Measurements from ENCODE around the gene IER2.

The IER2 gene

DNA sequence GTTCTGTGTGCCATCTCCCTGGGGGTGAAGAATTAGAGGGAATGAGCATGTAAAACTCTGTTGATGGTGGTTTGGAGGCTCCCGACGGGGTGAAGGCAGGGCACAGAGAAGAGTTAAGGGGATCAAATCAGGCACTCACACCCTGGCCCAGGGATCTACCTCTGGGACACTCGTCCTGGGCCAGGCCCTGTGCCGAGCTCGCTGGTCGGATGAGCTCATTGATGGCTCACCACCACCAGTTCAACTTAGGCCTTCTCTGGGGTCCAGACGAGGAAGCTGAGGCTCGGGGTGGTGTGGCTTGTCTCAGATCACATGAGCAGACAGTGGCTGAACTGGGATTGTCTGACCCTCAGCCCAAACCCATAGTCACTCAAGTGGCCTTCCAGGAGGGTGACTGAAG is 30.6 kb upstream of the IER2 start:
- no peak for DNase-seq

DNA sequence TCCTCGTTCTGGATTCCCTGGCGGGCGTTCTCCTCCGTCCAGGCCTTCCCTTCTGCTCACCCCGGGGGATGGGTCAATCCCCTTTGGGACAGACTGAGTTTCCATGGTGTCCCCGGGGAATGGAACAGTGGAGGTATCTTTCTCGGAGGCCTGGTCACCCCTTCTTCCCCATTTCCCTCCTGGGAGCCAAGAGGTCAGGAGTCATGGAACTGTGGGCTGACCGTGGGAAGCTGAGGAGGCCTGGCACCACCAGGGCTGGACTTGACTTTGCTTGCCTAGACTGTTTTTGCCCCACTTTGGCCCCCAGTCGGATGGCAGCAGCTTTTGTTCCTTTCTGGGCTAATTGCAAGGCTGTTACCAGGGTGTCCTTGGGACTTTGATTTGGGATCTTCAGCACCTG is 30.2 kb upstream of the IER2 start:
- DNase-seq, result no peak

DNA sequence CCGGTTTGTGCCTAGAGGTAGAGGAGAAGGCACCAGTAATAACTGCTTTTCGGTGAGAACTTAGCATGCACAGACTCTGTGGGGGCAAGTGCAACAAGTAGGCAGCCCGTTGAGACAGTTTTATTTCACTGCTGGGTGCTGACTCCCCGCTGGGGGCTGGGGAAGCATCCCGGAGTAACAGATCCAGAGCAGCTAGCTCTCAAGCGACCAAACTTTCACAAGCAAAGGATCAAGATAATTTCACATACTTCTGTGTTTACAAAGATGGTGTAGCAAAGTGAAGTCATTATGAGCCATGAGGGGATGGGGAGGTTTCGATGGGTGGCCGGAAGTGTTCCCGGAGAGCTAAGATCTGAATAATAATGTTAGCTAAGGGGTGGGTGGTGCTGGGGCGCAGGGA is 29.4 kb upstream of the IER2 start:
- no peak for DNase-seq

- DNase-seq, result no peak
Observed at GRCh38 chr19:13121551-13122274, 28.5 kb upstream of the IER2 start.

DNA sequence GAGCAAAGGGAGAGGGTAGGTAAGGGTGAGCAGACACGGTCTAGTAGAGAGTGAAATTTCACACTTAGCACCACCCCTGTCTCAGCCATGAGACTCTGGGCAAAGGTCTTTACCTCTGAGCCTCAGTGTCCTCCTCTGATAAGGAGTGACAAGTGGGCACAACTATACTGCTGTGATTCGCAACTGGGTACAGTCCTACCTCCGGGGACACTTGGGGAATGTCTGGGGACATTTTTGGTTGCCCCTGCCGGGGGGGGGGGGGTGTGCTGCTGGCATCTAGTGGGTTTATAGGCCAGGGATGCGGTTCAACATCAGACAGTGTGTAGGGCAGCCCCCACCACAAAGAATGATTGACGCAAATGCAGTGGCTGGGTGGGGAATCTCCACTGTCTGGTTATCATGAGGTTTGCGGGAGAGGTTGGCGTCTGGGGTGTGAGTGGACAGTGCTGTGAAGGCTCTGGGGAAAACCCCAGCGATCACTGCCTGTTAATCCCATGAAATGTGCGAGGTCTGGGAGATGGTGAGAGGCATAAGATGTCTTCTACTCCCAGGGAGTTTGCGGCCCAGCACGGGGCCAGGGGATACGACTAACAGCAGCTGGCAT is 27.8 kb upstream of the IER2 start:
- DNase-seq, result no peak

GRCh38 chr19:13122980-13123957 is 26.9 kb upstream of the IER2 start:
- no peak for DNase-seq

GRCh38 chr19:13127051-13127450 is 23.2 kb upstream of the IER2 start:
- no peak for DNase-seq

- no peak for DNase-seq
Observed at GRCh38 chr19:13127811-13128575, 22.2 kb upstream of the IER2 start.

- no peak for DNase-seq
Observed at GRCh38 chr19:13128583-13128982, 21.6 kb upstream of the IER2 start.

- no peak for DNase-seq
Observed at GRCh38 chr19:13129384-13129783, 20.8 kb upstream of the IER2 start.

- no peak for DNase-seq
Observed at GRCh38 chr19:13130886-13131490, 19.2 kb upstream of the IER2 start.

GRCh38 chr19:13132471-13133180 is 17.6 kb upstream of the IER2 start:
- DNase-seq, result peak; percentile 76

DNA sequence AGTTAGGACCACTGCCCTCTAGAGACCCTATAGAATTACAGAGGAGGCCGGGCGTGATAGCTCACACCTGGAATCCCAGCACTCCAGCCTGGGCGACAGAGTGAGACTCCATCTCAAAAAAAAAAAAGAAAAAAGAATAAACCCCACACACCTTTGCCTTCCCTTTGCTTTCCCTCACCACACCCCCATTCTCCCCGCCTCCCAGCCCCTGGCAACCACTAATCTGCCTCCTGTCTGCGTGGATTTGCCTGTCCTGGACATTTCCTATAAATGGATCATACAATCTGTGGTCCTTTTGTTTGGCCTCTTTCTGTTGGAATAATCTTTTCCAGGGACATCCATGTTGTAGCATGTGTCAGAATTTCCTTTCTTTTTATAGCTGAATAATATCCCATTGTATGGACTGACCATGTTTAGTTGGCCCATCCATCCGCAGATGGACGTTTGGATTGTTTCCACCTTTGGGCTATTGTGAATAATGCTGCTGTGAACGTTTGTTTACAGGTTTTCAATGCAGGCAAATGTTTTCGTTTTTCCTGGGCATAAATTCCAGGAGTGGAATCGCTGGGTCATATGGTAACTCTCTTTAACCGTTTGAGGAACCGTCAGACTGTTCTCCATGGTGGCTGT is 16.9 kb upstream of the IER2 start:
- no peak for DNase-seq

DNA sequence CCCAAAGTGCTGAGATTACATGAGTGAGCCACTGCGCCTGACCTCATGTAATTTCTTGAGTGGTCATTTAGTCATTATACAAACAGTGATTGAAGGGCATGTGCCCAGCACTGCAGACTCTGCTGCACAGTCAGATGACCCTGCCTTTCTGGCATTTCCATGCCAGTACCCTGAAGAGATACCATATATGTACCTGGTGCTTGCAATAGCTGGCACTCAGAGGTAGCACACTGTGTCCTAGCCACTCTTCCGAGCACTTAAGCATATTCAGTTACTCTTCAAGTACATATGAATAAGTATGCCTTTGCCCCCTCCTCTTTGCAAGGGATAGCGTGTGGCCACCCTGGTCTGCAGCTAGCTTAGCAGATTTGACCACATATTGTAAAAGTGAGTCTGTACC is 15.6 kb upstream of the IER2 start:
- no peak for DNase-seq

GRCh38 chr19:13135068-13136062 is 14.8 kb upstream of the IER2 start:
- DNase-seq, result no peak

DNA sequence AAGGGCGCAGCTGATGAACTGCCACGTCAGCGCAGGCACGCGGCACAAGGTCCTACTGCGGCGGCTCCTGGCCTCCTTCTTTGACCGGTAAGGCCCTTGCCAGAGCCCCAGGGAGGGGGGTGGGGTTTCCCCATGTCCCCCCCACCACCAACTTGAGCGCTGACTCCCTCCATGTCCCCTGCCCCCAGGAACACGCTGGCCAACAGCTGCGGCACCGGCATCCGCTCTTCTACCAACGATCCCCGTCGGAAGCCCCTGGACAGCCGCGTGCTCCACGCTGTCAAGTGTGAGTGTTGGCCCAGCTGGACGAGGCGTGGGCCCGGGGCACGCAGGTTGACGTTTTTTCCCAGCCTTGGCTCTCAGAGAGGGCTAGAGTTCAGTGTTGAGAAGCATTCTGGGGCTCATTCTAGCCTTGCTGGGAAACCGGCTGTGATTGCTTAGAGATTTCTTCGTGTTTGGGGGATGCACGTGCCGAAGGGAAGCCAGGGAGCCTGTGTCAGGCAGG is 12.9 kb upstream of the IER2 start:
- DNase-seq, result no peak

DNA sequence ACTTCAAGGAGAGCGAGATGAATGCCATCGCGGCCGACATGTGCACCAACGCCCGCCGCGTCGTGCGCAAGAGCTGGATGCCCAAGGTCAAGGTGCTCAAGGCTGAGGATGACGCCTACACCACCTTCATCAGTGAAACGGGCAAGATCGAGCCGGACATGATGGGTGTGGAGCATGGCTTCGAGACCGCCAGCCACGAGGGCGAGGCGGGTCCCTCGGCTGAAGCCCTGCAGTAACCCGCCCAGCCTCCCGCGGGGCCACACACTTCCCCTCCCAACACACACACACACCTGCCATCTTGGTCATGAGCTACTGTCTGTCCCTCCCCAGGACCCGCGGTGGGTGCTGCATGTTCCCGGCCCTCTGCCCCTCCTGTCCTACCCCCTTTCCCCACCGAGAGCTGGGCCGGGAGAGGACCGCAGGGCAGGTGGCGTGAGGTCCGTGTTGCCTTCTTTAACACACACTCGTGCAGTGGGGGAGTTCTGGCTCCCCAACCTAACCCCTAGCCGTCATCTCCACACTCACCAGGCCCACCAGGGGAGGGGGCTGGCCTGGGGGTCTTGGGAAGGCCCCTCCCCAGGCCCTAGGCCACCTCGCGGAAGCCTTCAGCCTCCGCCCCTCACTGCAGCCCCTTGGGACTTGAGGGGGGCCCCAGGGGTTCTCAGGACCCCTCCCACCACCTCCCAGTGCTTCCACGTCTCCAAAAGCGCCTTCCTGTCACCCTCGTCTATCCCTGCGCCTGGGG is 11.9 kb upstream of the IER2 start:
- DNase-seq, result no peak

DNA sequence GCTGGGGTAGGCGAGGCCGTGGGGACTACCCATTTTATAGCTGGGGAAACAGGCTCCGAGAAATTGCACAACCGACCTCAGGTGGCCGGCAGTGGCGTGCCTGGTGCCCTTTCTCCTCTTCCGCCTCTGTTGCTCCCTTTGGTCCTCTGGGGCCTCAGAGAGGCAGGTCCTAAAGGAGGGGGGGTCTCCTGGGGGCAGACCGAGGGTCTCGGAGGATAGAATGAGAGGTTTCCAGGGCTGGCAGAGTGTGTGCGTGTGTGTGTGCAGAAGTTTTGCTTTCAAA is 11.4 kb upstream of the IER2 start:
- no peak for DNase-seq

GRCh38 chr19:13139633-13140311 is 10.4 kb upstream of the IER2 start:
- DNase-seq, result no peak
